ENCODE measurements around the gene NCK2. TPM values are rescaled to one million over a fixed set of nuclear protein-coding genes. Genes with fewer than 3 reads are reported as not detected.
A peak's percentile ranks its signal among the peaks of the same experiment; 100 is the strongest.

Gene NCK2
- total RNA-seq, 4 donors from 2014 or later = 56.1 to 69.6 (median 58.7) TPM

DNA sequence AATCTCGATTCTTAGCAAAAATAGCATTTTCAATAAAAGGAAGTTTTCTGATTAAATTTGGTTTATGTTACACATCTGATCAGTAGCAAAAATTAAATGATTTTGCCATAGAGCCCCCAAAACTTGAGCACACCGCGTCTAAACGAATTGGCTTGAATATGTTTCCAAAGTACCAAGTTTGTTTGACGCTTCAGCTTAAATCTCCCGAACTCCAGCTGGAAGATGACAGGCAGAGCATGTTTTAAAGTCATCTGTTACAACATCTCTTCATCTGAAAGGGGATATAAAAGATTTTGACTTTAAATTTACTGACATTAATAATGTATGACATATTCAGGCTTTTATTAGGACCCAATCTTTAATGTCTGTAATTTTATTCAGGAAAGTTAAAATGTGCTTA lies 129.8 kb downstream of the NCK2 start:
- intact Hi-C loops (cut with DNase I; ENCODE audit: low total_unique reads) = loop anchor here (10.0 kb wide), 1 partner anchor 120 kb away; no protein-coding TSS in a partner anchor
- TF ChIP-seq POLR2A (IDR thresholded peaks at IDR 0.05) = no peak
- TF ChIP-seq, protein P1, sequence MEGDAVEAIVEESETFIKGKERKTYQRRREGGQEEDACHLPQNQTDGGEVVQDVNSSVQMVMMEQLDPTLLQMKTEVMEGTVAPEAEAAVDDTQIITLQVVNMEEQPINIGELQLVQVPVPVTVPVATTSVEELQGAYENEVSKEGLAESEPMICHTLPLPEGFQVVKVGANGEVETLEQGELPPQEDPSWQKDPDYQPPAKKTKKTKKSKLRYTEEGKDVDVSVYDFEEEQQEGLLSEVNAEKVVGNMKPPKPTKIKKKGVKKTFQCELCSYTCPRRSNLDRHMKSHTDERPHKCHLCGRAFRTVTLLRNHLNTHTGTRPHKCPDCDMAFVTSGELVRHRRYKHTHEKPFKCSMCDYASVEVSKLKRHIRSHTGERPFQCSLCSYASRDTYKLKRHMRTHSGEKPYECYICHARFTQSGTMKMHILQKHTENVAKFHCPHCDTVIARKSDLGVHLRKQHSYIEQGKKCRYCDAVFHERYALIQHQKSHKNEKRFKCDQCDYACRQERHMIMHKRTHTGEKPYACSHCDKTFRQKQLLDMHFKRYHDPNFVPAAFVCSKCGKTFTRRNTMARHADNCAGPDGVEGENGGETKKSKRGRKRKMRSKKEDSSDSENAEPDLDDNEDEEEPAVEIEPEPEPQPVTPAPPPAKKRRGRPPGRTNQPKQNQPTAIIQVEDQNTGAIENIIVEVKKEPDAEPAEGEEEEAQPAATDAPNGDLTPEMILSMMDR (IDR thresholded peaks at IDR 0.05) = no peak
- WGBS, 2 donors = 86 to 94% methylated on average over 6 of the region's 6 CpGs
- DNase-seq (ENCODE audit: low spot score in 2 of 2) = no peak
- H3K4me3 ChIP-seq (ENCODE audit: low read depth, poor library complexity, severe bottlenecking) = no peak overlapping the region

DNA sequence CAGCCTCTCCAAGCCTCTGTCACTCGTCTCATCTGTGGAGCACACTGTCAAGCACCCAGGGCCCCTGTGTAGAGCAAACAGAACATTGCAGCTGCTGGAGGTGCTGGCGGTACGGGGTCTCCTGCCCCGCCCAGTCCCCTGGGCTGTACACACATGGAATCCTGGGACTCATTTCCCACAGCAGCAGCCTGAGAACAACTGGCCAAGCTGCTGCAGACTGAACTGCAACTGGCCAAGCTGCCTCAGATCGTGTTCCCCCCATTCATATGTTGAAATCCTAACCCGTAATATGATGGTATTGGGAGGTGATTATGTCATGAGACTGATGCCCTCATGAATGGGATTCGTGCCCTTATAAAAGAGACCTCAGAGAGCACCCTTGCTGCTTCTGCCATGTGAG lies 130.5 kb downstream of the NCK2 start:
- intact Hi-C loops (cut with DNase I; ENCODE audit: low total_unique reads) = loop anchor here (10.0 kb wide), 1 partner anchor 120 kb away; no protein-coding TSS in a partner anchor
- DNase-seq (ENCODE audit: low spot score in 2 of 2) = peak in 1 of 2 donors; percentile 59
- 66 to 80% methylated on average over 6 to 7 of the region's 7 CpGs for WGBS, 2 donors
- TF ChIP-seq, protein P1 (IDR thresholded peaks at IDR 0.05) = no peak
- TF ChIP-seq POLR2A (IDR thresholded peaks at IDR 0.05) = no peak
- no peak overlapping the region for H3K4me3 ChIP-seq (ENCODE audit: low read depth, poor library complexity, severe bottlenecking)

GRCh38 chr2:105876191-105876590 lies 131.5 kb downstream of the NCK2 start:
- 94 to 96% methylated on average over 4 of the region's 4 CpGs for WGBS, 2 donors
- no peak overlapping the region for H3K4me3 ChIP-seq (ENCODE audit: low read depth, poor library complexity, severe bottlenecking)
- peak in 1 of 2 donors; percentile 42 for DNase-seq (ENCODE audit: low spot score in 2 of 2)
- intact Hi-C loops (cut with DNase I; ENCODE audit: low total_unique reads) = loop anchor here (10.0 kb wide), 1 partner anchor 121 kb away; no protein-coding TSS in a partner anchor
- TF ChIP-seq POLR2A (IDR thresholded peaks at IDR 0.05) = no peak
- TF ChIP-seq, protein P1 (IDR thresholded peaks at IDR 0.05) = no peak

- no peak for DNase-seq (ENCODE audit: low spot score in 2 of 2)
- intact Hi-C loops (cut with DNase I; ENCODE audit: low total_unique reads) = loop anchor here (10.0 kb wide), 1 partner anchor 123 kb away; no protein-coding TSS in a partner anchor
- WGBS, 2 donors = 63 to 64% methylated on average over 2 of the region's 2 CpGs
- TF ChIP-seq, protein P1 (IDR thresholded peaks at IDR 0.05) = no peak
- no peak for TF ChIP-seq POLR2A (IDR thresholded peaks at IDR 0.05)
- no peak overlapping the region for H3K4me3 ChIP-seq (ENCODE audit: low read depth, poor library complexity, severe bottlenecking)
Measured at GRCh38 chr2:105877945-105878344, 133.2 kb downstream of the NCK2 start.

DNA sequence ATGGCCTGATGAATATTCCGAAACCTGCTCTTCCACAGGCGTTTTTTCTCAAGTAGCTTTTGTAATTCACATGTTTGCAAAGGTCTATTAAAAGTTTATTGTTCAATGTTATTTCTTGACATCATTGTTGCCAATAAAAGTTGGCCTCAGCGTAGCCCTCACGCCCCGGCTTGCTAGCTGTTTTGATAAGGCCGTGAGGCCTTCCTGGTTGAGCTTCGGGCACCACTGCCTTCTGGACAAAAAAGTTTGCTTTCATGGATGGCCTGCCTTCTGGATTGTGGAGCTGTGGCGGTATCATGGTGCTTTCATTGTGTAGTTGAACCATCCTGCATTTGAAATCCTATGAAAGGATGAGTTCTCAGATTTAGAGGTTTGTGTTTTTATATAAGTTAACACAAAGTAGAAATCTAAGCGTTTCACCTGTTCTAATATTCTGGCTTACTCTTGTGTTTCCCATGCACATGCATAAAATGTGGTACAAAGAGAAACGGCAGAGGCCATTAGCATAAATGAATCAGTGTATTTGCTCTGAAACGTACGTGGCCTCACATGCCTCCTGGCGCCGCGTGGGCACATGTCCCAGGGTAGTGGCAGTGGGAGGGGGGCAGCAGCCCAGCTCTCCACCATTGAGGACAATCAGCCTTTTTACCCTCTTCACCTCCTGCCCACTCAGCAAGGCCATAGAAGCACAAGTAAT lies 134.5 kb downstream of the NCK2 start:
- no peak for TF ChIP-seq POLR2A (IDR thresholded peaks at IDR 0.05)
- TF ChIP-seq, protein P1 (IDR thresholded peaks at IDR 0.05) = no peak
- H3K4me3 ChIP-seq (ENCODE audit: low read depth, poor library complexity, severe bottlenecking) = no peak overlapping the region
- 49 to 65% methylated on average over 15 of the region's 15 CpGs for WGBS, 2 donors
- intact Hi-C loops (cut with DNase I; ENCODE audit: low total_unique reads) = loop anchor here (10.0 kb wide), 1 partner anchor 124 kb away; no protein-coding TSS in a partner anchor
- DNase-seq (ENCODE audit: low spot score in 2 of 2) = peak in 1 of 2 donors; percentile 64
